GM21786 (cell line): Measurements from ENCODE around the gene GSDME.
"Not testable (repeated sequence)": the region's sequence is repeated elsewhere in the genome, so short reads cannot be mapped to it uniquely, and the experiment has no call there.

ENCODE experiments used
- ATAC-seq: cut with Tn5 transposase; IDR thresholded peaks from one replicate; pipeline ENCODE4 v1.9.1; 2021; ENCODE audit not compliant: unreplicated experiment

Gene GSDME

GRCh38 chr7:24757353-24758275, at the start of gene GSDME:
GSDME (minus strand) TSS chr7:24757464; CDS start chr7:24749774, 7,690 bp downstream.
- peak; percentile 39 for ATAC-seq

- ATAC-seq = no peak
These were observed 45.0 kb upstream of the GSDME start for GRCh38 chr7:24802300-24802699.

GRCh38 chr7:24801883-24802282, 44.6 kb upstream of the GSDME start:
- no peak for ATAC-seq

- no peak for ATAC-seq
These were observed 43.4 kb upstream of the GSDME start for GRCh38 chr7:24800667-24801066.

- ATAC-seq = no peak
These were observed 42.8 kb upstream of the GSDME start for GRCh38 chr7:24800073-24800472.

GRCh38 chr7:24799506-24799905, 42.2 kb upstream of the GSDME start:
- ATAC-seq = no peak

- no peak for ATAC-seq
These were observed 41.0 kb upstream of the GSDME start for GRCh38 chr7:24798261-24798660.

GRCh38 chr7:24797270-24797669, 40.0 kb upstream of the GSDME start:
- ATAC-seq = no peak

- no peak for ATAC-seq
These were observed 38.1 kb upstream of the GSDME start for GRCh38 chr7:24795407-24795767.

GRCh38 chr7:24794751-24795406, 37.6 kb upstream of the GSDME start:
- not testable (repeated sequence) for ATAC-seq

- ATAC-seq = no peak
These were observed 36.9 kb upstream of the GSDME start for GRCh38 chr7:24793982-24794648.

- no peak for ATAC-seq
These were observed 31.8 kb upstream of the GSDME start for GRCh38 chr7:24788961-24789576.

- no peak for ATAC-seq
These were observed 30.8 kb upstream of the GSDME start for GRCh38 chr7:24788075-24788474.

GRCh38 chr7:24786941-24787340, 29.7 kb upstream of the GSDME start:
- no peak for ATAC-seq

- ATAC-seq = no peak
These were observed 29.0 kb upstream of the GSDME start for GRCh38 chr7:24786306-24786705.

- ATAC-seq = no peak
These were observed 27.0 kb upstream of the GSDME start for GRCh38 chr7:24784277-24784676.

GRCh38 chr7:24783698-24784097, 26.4 kb upstream of the GSDME start:
- no peak for ATAC-seq

- ATAC-seq = no peak
These were observed 23.8 kb upstream of the GSDME start for GRCh38 chr7:24781106-24781505.

- ATAC-seq = no peak
These were observed 22.0 kb upstream of the GSDME start for GRCh38 chr7:24779283-24779655.

- peak; percentile 56 for ATAC-seq
These were observed 21.4 kb upstream of the GSDME start for GRCh38 chr7:24778543-24779282.

- no peak for ATAC-seq
These were observed 20.5 kb upstream of the GSDME start for GRCh38 chr7:24777806-24778205.
